EL (cell line): ENCODE data around the gene TWF2.

Source experiments
- DNase-seq: peaks from one replicate; pipeline ENCODE4 v3.0.0-alpha.2; 2016

Gene TWF2

DNA sequence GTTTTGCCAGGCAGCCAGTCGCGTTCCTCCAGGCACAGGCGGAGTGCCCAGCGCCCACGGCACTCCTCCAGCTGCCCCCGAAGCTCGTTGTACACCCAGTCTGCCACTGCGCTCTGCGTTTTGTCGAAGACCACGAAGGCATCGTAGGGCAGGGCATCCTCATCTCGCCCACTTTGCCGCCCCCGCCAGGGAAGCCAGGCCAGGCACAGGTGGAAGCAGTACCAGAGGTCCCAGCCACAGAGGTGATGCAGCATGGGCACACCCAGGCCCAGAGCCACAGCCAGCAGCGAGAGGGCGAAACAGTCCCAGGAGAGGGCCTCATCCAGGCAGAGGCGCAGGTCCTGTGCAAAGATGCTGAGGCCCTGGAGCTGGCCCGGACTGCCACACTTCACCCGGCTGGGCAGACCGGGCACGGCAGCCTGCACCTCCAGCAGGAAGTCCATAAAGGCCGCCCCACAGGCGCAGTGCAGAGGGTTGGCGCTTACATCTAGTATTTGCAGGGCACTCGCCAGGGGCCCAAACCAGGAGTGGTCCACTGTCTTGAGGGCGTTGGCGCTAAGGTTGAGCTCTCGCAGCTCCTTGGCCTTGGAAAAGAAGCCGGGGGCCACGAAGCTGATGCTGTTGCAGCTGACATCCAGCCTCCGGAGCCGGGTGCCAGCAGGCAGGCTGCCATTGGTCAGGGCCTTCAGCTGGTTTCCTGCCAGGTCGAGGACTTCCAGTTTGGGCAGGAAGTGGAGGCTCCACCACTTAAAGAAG lies 17.2 kb downstream of the TWF2 start:
- no peak for DNase-seq

- DNase-seq, result no peak
Measured at GRCh38 chr3:52221141-52221562, 17.8 kb downstream of the TWF2 start.

GRCh38 chr3:52220380-52221026 lies 18.5 kb downstream of the TWF2 start:
- DNase-seq, result peak; percentile 73

DNA sequence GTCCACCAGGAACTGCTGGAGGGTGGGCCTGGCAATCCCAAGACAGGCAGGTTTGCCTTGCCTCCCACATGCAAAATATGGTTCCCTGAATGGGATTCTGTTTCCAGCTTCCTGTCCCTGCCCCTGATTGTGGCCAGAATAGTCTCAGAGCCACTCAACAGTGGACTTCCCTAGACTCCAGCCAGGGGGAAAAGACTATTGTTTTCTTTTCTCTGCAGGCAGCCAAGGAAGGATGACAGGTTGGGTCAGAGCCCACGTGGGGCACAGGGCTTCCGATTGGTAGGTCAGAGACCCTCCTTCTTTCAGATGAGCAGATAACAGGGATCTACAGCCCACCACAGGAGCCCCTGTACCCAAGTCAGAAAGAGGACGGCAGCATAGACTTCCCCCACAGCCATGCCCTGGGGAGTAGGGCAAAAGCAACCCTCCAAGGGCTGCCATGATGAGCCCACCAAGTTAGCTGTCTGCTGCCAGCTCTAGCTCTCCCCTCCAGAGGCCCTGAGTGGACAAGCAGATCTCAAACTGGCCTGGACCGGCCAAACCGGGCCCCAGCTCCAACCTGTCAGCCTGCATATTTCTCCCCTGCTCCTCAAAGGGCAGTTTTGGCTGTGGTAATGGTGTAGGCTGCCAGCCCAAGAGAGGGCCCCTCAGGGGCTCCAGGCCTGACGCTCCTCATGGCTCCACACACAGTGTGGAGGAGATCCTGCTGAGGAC lies 19.9 kb downstream of the TWF2 start:
- DNase-seq, result no peak

DNA sequence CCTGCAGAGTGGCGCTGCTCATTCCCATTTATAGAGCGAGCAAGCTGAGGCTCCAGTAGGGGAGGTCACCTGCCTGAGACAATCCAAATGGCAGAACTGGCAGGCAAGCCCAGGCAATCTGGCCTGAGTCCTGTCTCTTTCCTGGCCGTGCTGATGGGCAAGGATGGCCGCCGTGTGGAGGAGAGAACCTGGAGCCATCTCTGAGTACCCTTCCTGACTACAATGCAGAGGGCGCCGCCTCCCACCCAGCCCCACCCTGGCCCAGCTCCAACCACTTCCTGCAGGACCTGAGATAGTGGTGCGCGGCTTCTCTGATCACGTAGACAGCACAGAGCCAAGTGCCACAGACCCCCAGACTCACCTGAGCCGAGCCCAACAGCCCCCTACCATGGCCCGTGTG lies 20.5 kb downstream of the TWF2 start:
- no peak for DNase-seq

GRCh38 chr3:52218026-52218425 lies 20.9 kb downstream of the TWF2 start:
- no peak for DNase-seq

GRCh38 chr3:52217409-52217805 lies 21.6 kb downstream of the TWF2 start:
- no peak for DNase-seq

DNA sequence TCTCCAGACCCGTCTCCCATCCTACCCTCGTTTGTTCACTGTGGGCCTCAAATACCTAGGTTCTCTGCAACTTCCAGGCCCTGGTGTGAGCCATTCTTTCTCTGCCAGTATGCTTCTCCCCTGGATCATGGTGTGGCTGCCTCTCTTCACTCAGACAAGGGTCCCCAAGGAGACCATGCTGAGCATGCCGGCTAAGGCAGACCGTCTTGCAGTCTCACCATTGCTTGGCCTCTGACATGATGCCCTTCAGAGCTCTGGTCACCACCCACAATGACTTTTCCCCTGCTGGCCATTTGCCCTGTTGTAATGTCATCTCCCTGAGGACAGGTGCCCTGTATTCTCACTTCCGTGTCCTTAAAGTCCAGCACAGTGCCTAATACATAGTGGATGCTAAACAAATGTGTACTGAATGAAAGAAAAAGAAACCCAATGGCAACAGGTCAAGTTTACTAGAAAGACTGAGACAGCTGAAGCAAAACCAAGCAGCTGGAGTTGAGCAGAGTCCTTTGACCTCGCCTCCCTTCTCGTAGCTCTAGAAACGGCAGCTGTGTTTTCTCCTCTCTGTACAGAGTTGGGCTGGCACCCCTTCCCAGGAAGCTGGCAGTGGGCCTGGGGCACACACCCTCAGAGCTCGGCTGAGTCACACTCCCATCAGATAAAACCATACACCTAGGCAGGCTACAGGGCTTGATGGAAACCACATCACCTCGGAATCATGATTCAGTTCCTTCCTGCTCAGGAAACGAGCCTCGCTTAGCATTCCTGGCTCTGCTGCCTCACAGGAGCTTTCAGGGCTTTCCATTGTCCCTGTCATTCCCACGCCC lies 22.2 kb downstream of the TWF2 start:
- peak; percentile 64 for DNase-seq

DNA sequence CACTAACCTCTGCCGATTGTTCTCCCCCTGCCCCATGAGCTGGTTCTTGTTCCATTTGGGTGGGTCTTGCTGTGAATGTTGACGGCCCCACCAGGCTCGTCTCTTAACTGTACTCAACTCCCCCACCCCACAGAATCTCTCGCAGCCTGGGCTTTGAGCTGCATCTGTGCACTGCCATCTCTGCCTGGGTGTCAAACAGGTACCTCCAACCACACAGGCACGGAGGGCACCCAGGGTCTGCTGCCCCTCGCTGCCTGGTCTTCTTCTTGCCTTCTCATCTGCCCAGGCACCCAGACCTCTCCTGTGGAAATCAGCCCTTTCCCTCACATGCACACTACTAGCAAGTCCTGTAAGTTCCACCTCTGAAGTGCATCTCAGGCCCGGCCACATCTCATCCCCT lies 23.6 kb downstream of the TWF2 start:
- DNase-seq, result no peak

DNA sequence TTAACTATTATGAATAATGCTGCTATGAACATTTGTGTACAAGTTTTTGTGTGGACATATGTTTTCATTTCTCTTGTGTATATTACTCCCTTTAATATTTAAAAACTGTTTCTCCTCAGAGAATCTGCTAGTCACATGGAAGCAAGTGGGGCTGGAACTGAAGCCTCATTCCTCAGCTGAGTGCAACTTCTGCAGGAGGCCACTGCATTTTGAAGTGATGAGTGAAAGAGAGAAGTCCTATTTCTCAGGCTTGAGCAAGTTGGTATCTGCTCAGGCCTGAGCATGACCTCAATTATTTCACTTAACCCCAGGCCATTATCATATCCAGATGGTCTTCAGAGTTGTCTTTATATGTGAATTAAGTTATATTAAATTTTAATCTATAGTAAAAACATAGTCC lies 25.1 kb downstream of the TWF2 start:
- no peak for DNase-seq

DNA sequence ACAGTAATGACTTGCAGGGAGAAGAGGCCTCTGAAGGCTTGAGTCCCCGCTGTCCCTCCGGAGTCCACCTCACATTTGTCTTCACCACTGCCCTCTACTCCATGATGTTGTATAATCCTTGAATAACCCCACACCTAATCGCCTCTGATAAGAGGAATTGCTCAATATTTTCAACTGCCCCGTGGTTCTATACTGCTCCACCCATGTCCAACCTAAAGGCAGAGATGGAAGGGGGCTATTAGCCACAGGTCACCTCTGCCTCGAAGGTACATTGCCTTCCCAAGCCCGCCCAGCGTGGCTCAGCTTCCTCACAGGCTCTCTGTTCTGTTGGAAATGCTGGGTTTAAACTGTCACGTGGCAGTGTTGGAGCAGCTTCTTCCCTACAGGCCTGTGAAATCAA lies 26.0 kb downstream of the TWF2 start:
- no peak for DNase-seq

DNA sequence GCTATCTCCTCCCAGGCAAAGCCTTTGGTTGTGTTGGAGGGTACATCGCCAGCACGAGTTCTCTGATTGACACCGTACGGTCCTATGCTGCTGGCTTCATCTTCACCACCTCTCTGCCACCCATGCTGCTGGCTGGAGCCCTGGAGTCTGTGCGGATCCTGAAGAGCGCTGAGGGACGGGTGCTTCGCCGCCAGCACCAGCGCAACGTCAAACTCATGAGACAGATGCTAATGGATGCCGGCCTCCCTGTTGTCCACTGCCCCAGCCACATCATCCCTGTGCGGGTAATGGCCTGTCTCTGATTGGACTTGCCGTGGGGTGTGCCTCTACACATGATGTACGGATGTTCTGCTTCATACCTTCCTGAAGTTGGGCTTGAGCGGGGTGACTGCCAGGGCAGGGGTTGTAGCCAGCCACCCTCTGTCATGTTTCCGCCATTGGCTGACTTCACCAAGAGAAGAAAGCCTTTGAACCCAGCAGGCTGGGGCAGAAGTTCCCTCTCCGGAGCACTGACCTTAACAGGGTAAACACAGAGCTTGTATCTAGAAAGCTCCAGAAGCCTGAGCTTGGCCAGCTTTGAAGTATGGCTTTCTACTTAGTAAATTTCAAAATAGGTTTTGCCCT lies 27.6 kb downstream of the TWF2 start:
- no peak for DNase-seq

DNA sequence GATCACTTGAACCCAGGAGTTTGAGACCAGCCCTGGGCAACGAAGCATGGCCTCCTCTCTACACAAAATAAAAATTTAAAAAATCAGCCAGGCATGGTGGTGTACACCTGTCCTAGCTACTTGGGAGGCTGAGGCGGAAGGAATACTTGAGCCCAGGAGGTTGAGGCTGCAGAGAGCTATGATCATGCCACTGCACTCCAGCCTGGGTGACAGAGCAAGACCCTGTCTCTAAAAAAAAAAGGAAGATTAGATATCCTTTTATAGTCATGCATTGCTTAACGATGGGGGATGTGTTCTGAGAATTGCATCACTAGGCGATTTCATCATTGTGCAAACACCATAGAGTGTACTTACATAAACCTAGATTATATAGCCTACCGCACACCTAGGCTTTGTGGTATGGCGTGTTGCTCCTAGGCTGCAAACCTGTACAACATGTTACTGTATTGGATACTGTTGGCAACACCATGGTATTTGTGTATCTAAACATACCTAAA lies 28.4 kb downstream of the TWF2 start:
- no peak for DNase-seq

DNA sequence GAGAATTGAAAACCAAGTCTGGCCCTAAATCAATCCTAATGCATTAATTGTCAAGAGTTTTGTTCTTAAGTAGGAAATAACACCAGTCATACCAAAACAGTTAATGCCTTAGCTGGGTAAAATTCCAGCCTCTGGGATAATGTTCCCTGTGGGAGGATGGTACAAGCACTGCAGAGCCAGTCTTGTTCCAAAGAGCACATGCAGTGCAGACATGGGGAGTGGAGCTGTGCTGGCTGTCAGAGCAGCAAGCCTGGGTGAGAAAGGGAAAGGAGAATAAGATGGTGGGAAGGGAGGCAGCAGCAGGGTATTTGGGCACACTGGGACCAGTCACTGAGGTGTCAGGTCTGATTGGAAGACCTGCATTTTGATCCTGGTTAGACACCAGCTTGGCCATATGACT lies 28.9 kb downstream of the TWF2 start:
- DNase-seq, result no peak

GRCh38 chr3:52208556-52208955 lies 30.4 kb downstream of the TWF2 start:
- no peak for DNase-seq

DNA sequence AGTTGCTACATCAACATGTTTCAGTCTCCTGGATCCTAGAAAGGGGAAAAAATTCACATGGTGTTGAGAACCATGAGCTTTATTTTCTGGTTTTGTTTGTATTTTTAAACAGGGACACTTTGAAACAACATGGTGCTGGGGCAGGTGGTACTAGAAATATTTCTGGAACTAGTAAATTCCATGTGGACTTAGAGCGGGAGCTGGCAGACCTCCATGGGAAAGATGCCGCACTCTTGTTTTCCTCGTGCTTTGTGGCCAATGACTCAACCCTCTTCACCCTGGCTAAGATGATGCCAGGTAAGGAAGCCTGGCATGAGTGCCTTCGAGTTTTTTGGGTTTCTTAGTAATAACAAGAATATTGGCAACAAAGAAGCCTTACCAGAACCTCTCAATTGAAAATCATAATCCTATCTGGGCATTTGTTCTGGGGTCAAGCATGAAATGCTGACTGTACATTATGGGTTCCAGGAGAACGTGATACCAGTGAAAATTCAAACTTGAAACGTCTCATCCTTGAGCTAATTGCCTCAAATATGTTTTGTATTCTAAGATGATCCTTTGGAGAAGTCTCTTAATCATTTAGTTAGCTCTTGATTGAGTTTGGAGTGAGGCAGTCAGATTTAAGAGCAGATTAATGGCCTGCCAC lies 33.1 kb downstream of the TWF2 start:
- DNase-seq, result no peak

DNA sequence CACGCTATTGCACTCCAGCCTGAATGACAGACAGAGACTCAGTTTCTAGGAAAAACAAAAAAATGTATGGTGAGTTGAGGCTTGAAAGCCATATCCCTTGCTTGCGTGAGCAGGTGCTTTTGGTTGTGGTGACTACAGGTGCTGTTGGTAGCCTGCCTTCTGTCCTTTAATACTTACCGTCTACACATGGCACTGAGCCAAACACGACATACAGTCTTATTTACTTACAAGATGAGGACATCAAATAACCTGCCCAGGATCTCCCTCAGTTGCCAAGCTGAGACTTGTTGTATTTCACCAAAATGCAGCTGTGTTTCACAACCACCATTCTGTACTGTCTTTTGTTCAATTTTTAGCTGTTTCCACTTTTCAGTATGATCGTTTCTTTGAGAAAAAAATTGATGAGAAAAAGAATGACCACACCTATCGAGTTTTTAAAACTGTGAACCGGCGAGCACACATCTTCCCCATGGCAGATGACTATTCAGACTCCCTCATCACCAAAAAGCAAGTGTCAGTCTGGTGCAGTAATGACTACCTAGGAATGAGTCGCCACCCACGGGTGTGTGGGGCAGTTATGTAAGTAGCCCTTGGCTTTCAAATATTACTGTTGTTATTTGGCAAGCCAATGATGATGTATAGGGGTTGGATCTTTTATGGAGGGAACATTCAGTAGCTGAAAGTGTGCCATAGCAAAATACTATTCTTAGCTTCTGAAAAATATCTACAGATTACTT lies 34.5 kb downstream of the TWF2 start:
- DNase-seq, result peak; percentile 24

DNA sequence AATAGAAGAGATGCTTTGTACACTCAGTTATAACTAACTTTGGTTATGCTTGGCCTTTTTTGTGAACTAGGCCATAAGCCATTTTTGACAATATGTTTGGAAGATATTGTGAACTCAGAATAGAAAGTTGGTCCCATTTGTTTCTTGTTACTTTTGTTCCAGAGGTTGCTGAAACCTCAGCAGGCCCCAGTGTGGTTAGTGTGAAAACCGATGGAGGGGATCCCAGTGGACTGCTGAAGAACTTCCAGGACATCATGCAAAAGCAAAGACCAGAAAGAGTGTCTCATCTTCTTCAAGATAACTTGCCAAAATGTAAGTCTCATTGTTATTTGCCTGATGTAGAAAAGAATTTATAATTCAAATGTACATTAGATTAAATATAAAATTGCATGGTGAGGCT lies 35.3 kb downstream of the TWF2 start:
- DNase-seq, result no peak

- no peak for DNase-seq
Measured at GRCh38 chr3:52202384-52203077, 36.4 kb downstream of the TWF2 start.

DNA sequence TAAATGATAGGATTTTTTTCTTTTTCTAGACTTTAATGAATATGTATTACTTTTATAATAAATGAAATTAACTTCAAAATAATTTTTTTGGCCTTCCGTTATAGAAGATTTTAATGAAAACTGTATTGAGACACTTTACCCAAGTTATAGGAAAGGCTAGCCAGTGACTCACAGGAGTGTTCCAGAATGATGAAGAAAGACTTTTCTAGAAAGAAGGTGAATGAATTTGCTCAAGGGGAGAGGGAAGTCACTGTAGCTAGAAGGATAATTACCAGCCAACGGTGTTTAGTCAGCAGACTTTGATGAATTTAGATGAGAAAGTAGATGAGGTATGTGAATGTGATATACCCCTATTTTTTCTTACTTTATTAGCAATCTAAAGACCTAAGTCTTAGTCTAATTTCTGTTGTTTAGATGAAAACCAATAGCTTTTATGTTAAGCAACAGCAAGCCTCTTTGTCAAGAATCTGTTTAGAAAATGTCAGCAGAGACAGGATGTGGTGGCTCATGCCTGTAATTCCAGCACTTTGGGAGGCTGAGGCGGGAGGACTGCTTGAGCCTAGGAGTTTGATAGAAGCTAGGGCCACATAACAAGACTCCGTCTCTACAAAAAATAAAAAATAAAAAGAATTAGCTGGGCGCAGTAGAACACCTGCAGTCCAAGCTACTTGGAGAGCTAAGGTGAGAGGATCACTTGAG lies 37.8 kb downstream of the TWF2 start:
- no peak for DNase-seq
